Activated T-helper 1 cell treated with anti-CD3 and anti-CD28 coated beads, Interleukin-12 subunit alpha, Interleukin-12 subunit beta, Interleukin-2, Interleukin-4 antibody, amounts not matched to agents 30 ng/mL and 10 ng/mL and 1 ng/mL, durations not matched to agents 14 hours and 24 hours and 36 hours (primary cell): ENCODE data around the gene KATNB1. TPM values are rescaled to one million over a fixed set of nuclear protein-coding genes. Genes with fewer than 3 reads are reported as not detected.
A peak's percentile ranks its signal among the peaks of the same experiment; 100 is the strongest.
"Not testable (repeated sequence)": the region's sequence is repeated elsewhere in the genome, so short reads cannot be mapped to it uniquely, and the experiment has no call there.

Experiments used
- DNase-seq: peaks from one replicate; pipeline ENCODE4 v3.0.0; 2021; ENCODE audit warnings: low spot score
- H3K27ac Mint-ChIP-seq: one replicate; pipeline ENCODE4 v1.8.0; 2021; ENCODE audit warnings: mild to moderate bottlenecking, mixed read lengths
- H3K27me3 Mint-ChIP-seq: one replicate; pipeline ENCODE4 v1.8.0; 2022; ENCODE audit warnings: mild to moderate bottlenecking, moderate library complexity, mixed read lengths; ENCODE audit not compliant: insufficient read depth
- H3K36me3 Mint-ChIP-seq: one replicate; pipeline ENCODE4 v1.8.0; 2021; ENCODE audit warnings: low read depth, mixed read lengths
- H3K4me1 Mint-ChIP-seq: one replicate; pipeline ENCODE4 v1.8.0; 2021; ENCODE audit warnings: low read depth, mixed read lengths
- H3K4me3 Mint-ChIP-seq: one replicate; pipeline ENCODE4 v1.8.0; 2021; ENCODE audit warnings: mild to moderate bottlenecking, moderate library complexity, mixed read lengths
- H3K9me3 Mint-ChIP-seq: one replicate; pipeline ENCODE4 v1.8.0; 2021; ENCODE audit warnings: mixed read lengths
- intact Hi-C: fragments of 100-400 bp; cut with micrococcal nuclease; formaldehyde crosslinking; loops from one replicate; pipeline ENCODE4 v1.15.1; 2024
- total RNA-seq: library from RNA; stranded (reverse); gene quantifications from 2 replicates; pipeline ENCODE4 v1.2.3, GENCODE V29; 2022

The KATNB1 gene
- total RNA-seq, 1 donor from 2014 or later: 46.1 TPM

DNA sequence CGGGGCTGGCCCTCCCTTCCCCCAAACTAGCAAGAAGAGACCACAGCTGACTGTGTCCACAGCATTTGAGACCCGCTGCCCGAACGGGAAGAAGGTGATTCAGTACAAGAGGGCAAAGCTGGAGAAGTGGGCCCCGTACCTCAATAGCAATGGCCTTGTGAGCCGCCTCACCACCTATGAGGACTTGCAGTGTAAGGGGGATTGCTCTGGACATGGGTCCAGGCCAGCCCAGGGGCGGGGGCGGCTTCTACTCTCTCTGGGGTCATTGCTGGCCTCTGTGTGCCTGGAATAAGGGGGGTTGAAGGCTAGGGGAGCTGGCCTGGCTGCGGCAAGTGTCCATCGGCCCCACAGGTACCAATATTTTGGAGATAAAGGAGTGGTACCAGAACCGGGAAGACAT is 12.9 kb upstream of the KATNB1 start:
- no peak overlapping the region for H3K4me3 Mint-ChIP-seq
- no peaks in the 10 kb centered on the region for H3K36me3 Mint-ChIP-seq
- no peak overlapping the region for H3K27ac Mint-ChIP-seq
- intact Hi-C loops: no loop called here
- H3K4me1 Mint-ChIP-seq: no peaks in the 10 kb centered on the region
- H3K9me3 Mint-ChIP-seq: no peaks in the 10 kb centered on the region
- H3K27me3 Mint-ChIP-seq: peaks cover 4% of the 10 kb centered on the region
- no peak for DNase-seq

DNA sequence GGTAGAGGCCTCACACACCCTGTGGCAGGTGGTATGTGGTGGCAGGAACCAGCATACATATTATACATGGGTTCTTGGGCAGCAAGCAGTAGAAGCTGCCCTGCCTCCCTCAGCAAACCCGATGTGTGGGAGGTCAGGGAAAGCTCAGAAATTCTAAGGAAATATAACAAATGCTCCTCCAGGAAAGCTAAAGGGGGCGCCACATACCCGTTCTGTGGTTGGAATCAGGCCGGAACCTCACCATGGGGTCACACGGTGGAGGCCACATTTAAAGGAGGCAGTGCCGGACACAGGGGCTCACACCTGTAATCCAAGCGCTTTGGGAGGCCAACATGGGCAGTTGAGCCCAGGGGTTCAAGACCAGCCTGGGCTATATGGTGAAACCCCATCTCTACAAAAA is 12.4 kb upstream of the KATNB1 start:
- H3K27ac Mint-ChIP-seq: no peak overlapping the region
- no peak for DNase-seq
- H3K4me3 Mint-ChIP-seq: no peak overlapping the region
- intact Hi-C loops: no loop called here
- H3K27me3 Mint-ChIP-seq: peaks cover 4% of the 10 kb centered on the region
- no peaks in the 10 kb centered on the region for H3K36me3 Mint-ChIP-seq
- H3K9me3 Mint-ChIP-seq: no peaks in the 10 kb centered on the region
- no peaks in the 10 kb centered on the region for H3K4me1 Mint-ChIP-seq

DNA sequence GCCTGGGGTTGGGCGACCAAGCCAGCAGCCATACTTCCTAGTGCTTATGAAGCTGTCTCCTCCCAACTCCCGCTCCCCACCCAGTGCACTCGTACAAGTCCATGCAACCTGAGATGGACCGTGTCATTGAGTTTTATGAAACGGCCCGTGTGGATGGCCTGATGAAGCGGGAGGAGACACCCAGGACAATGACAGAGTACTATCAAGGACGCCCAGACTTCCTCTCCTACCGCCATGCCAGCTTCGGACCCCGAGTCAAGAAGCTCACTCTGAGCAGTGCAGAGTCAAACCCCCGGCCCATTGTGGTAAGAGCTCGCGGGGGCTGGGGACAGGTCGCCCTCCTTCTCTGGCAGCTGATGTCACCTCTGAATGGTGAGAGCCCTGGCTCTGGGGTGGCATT is 11.0 kb upstream of the KATNB1 start:
- no peaks in the 10 kb centered on the region for H3K27me3 Mint-ChIP-seq
- no peaks in the 10 kb centered on the region for H3K9me3 Mint-ChIP-seq
- H3K4me1 Mint-ChIP-seq: no peaks in the 10 kb centered on the region
- H3K27ac Mint-ChIP-seq: no peak overlapping the region
- no peaks in the 10 kb centered on the region for H3K36me3 Mint-ChIP-seq
- intact Hi-C loops: no loop called here
- no peak for DNase-seq
- no peak overlapping the region for H3K4me3 Mint-ChIP-seq

DNA sequence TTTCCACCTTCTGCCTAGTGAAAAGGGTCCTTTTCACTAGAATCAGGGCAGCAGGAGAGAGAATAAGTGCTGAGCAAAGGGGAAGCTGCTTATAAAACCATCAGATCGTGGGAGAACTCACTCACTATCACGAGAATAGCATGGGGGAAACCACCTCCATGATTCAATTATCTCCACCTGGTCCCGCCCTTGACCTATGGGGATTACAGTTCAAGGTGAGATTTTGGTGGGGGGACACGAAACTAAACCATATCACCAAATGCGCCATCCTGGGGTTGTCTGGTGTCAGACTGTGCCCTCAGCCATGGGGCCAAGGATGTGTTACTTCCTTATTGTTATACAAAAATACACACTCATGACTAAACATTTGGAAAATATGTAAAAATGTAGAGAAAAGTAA is 10.4 kb upstream of the KATNB1 start:
- no peaks in the 10 kb centered on the region for H3K27me3 Mint-ChIP-seq
- H3K9me3 Mint-ChIP-seq: no peaks in the 10 kb centered on the region
- no peak for DNase-seq
- intact Hi-C loops: no loop called here
- no peaks in the 10 kb centered on the region for H3K4me1 Mint-ChIP-seq
- H3K4me3 Mint-ChIP-seq: no peak overlapping the region
- H3K36me3 Mint-ChIP-seq: no peaks in the 10 kb centered on the region
- no peak overlapping the region for H3K27ac Mint-ChIP-seq

DNA sequence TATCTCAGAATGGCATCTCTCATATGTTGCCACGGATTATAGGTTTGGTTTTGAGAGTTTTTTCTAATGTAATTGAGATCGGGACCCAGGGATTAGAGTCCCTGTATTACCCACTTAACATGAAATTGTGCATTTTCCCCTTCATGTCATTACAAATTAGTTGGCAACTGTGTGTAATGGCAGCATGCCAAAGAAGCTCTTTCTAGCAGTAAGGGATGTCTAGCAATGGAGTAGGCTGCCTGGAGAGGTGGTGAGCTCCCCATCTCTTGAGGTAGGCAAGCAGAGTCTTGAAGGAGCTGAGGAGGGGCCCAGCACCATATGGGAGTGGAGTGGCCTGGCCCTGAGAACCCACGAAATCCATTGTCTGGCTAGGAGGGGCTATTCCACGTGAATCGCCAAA is 10.0 kb upstream of the KATNB1 start:
- no peak overlapping the region for H3K27ac Mint-ChIP-seq
- no peaks in the 10 kb centered on the region for H3K27me3 Mint-ChIP-seq
- H3K36me3 Mint-ChIP-seq: no peaks in the 10 kb centered on the region
- DNase-seq: no peak
- H3K4me1 Mint-ChIP-seq: no peaks in the 10 kb centered on the region
- no peaks in the 10 kb centered on the region for H3K9me3 Mint-ChIP-seq
- intact Hi-C loops: no loop called here
- H3K4me3 Mint-ChIP-seq: no peak overlapping the region

DNA sequence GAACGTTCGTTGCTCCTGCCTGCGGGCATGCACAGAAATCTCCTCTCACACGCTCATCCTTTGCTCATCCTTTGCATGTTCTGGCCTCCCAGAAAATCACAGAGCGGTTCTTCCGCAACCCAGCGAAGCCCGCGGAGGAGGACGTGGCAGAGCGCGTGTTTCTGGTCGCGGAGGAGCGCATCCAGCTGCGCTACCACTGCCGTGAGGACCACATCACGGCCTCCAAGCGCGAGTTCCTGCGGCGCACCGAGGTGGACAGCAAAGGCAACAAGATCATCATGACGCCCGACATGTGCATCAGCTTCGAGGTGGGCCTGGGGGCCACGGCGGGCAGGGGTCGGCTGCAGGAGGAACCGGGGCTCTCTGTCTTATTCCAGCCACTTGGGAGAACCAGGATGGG is 9.6 kb upstream of the KATNB1 start:
- Mint-ChIP-seq H3K27me3 (no peaks in the 10 kb centered on the region), H3K27ac (no peak overlapping the region), H3K4me3 (no peak overlapping the region), H3K36me3 (no peaks in the 10 kb centered on the region), H3K9me3 (no peaks in the 10 kb centered on the region), H3K4me1 (no peaks in the 10 kb centered on the region)
- intact Hi-C loops: no loop called here
- DNase-seq: no peak

DNA sequence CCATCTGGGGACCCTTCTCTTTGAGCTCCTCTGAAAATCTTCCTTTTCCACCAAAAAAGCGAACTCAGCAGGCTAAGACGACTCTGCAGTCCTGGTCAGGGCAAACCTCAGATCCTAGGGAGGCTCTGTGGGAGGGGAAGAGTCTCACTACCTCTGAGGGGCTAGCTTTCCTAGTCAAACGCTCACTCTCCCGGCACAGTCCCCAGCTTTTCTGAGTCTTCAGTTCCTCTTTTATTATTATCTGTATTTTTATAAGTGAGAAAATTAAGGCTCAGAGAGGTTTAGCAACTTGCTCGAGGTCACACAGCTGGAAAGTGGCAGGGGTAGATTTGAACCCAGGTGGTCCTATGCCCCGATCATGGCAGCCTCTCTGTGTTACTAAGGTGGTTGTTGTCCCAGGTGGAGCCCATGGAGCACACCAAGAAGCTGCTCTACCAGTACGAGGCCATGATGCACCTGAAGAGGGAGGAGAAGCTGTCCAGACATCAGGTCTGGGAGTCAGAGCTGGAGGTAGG is 9.1 kb upstream of the KATNB1 start:
- Mint-ChIP-seq H3K36me3 (no peaks in the 10 kb centered on the region), H3K4me1 (no peaks in the 10 kb centered on the region), H3K4me3 (no peak overlapping the region), H3K9me3 (peaks cover 4% of the 10 kb centered on the region), H3K27me3 (no peaks in the 10 kb centered on the region), H3K27ac (no peak overlapping the region)
- intact Hi-C loops: no loop called here
- DNase-seq: no peak

DNA sequence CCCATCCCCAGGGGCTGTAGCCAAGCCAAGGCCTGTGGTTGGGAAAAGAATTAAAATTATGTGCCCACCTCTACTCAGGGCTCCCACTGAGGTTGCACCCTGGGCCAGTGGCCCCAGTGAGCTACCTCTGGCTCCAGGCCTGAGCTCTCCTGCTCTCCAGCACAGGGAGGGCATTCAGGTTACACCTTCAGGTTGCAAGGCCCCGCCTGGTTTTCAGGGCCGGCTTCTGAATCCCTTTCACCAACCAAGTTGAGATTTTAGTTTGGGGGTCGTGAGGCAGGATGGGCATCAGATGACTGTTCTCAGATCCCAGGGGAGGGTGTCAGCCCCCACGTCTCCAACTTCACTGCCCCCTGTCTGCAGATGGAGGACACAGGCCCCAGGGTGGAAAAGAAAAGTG is 8.0 kb upstream of the KATNB1 start:
- Mint-ChIP-seq H3K4me3 (no peak overlapping the region), H3K4me1 (no peaks in the 10 kb centered on the region), H3K9me3 (peaks cover 12% of the 10 kb centered on the region), H3K27ac (peak overlapping the region; percentile 21), H3K27me3 (no peaks in the 10 kb centered on the region), H3K36me3 (peaks cover under 1% of the 10 kb centered on the region)
- intact Hi-C loops: no loop called here
- no peak for DNase-seq

DNA sequence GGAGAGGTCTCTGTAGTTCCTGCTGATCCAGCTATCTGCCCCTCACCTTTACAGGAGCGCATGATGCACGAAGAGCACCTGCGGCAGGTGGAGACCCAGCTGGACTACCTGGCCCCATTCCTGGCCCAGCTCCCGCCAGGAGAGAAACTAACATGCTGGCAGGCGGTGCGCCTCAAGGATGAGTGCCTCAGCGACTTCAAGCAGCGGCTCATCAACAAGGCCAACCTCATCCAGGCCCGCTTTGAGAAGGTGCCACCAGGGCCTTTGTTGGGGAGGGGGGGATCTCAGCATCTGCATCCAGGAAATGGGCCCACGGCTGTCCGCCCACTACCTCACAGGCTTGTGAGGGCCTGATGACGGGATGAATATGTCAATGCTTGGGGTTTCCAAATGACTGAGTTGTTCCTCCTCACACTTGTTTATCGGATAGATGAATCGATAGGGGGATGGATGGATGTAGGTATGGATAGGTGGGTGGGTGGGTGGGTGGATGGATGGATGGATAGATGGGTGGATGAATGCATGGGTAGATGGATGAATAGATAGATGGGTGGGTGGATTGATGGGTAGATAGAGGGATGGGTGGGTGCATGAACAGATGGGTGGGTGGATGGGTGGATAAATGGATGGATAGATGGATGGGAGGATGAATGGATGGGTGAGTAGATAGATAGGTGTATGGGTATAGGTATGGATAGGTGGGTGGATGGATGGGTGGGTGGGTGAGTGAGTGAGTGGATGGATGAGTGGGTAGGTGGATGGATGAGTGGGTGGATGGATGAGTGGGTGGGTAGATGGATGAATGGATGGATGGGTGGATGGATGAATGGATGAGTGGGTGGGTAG is 7.0 kb upstream of the KATNB1 start:
- H3K9me3 Mint-ChIP-seq: peaks cover 22% of the 10 kb centered on the region
- intact Hi-C loops: no loop called here
- H3K4me1 Mint-ChIP-seq: no peaks in the 10 kb centered on the region
- H3K4me3 Mint-ChIP-seq: no peak overlapping the region
- H3K27me3 Mint-ChIP-seq: no peaks in the 10 kb centered on the region
- peak overlapping the region; percentile 61 for H3K27ac Mint-ChIP-seq
- no peak for DNase-seq
- H3K36me3 Mint-ChIP-seq: peaks cover 8% of the 10 kb centered on the region

DNA sequence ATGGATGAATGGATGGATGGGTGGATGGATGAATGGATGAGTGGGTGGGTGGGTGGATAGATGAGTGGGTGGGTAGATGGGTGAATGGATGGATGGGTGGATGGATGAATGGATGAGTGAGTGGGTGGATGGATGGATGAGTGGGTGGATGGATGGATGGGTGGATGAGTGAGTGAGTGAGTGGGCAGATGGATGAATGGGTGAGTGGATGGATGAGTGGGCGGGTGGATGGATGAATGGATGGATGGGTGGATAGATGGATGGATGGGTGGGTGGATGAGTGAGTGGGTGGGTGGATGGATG is 6.4 kb upstream of the KATNB1 start:
- Mint-ChIP-seq H3K9me3 (peaks cover 22% of the 10 kb centered on the region), H3K4me1 (no peaks in the 10 kb centered on the region), H3K4me3 (no peak overlapping the region), H3K36me3 (peaks cover 8% of the 10 kb centered on the region), H3K27ac (peak overlapping the region; percentile 86), H3K27me3 (no peaks in the 10 kb centered on the region)
- DNase-seq: no peak
- intact Hi-C loops: no loop called here

DNA sequence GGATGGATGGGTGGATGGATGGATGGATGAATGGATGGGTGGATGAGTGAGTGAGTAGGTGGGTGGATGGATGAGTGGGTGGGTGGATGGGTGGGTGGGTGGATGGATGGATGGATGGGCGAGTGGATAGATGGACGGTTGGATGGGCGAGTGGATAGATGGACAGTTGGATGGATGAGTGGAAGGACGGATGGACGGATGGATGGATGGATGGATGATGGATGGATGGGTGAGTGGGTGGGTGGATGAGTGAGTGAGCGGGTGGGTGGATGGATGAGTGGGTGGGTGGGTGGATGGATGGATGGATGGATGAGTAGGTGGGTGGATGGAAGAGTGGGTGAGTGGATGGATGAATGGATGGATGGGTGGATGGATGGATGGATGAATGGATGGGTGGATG is 5.7 kb upstream of the KATNB1 start:
- H3K27ac Mint-ChIP-seq, H3K4me3 Mint-ChIP-seq, DNase-seq, intact Hi-C loops, H3K4me1 Mint-ChIP-seq, H3K27me3 Mint-ChIP-seq, H3K36me3 Mint-ChIP-seq: not testable (repeated sequence)
- H3K9me3 Mint-ChIP-seq: peaks cover 22% of the 10 kb centered on the region

DNA sequence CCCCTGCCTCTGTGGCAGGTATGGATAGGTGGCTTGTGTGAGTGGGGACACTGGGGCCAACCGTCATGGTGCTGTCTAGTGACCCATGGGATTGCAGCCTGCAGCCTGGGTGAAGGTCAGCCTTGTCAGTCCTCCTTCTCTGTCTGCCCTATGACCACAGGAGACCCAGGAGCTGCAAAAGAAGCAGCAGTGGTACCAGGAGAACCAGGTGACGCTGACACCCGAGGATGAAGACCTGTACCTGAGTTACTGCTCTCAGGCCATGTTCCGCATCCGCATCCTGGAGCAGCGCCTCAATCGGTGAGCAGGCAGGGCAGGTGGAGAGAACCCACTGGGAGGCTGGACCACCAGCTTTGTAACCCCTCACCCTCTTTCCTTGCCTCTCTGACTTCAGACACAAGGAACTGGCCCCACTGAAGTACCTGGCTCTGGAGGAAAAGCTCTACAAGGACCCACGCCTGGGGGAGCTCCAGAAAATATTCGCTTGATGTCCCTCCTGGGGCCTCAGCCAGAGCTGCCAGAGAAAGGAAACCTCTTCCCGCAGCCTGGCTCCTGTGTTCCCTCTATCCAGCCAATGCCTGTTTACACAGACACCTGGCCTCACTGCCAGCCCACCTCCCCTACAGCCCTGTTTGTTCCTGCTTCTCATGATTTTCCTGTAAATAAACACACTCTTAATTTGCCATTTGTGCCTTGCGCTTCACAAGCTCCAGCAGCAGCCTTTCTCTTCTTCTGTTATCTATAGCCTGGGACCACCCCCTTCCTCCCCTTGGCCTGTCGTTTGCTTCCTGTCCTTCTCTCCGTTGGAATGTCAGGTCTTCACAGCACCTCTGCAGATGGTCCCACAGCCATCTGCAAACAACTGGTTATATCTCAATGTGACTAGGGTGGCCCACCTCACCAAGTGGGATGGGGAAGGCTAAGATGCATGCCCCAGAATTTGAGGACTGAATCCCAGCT is 4.5 kb upstream of the KATNB1 start:
- H3K27ac Mint-ChIP-seq: no peak overlapping the region
- peaks cover 8% of the 10 kb centered on the region for H3K36me3 Mint-ChIP-seq
- no peaks in the 10 kb centered on the region for H3K27me3 Mint-ChIP-seq
- H3K9me3 Mint-ChIP-seq: peaks cover 22% of the 10 kb centered on the region
- no peaks in the 10 kb centered on the region for H3K4me1 Mint-ChIP-seq
- H3K4me3 Mint-ChIP-seq: no peak overlapping the region
- no peak for DNase-seq
- intact Hi-C loops: no loop called here

DNA sequence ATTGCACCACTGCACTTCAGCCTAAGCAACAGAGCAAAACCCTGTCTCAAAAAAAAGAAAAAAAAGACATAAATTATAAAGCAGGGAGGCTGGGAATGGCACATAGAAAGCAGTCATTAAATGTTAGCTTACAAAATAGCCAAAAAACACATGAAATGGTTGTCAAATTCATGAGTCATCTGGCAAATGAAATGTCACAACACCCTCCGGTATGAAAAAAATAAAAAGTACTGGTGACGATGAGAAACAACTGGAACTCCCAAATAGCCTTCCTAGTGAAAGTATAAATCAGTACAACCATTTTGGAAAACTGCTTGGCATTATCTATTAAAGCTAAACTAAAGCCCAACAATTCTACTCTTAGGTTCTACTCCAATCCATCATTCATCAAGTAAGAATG is 3.5 kb upstream of the KATNB1 start:
- H3K4me3 Mint-ChIP-seq: no peak overlapping the region
- H3K4me1 Mint-ChIP-seq: peaks cover 10% of the 10 kb centered on the region
- no peak for DNase-seq
- H3K27me3 Mint-ChIP-seq: no peaks in the 10 kb centered on the region
- intact Hi-C loops: no loop called here
- H3K9me3 Mint-ChIP-seq: peaks cover 22% of the 10 kb centered on the region
- H3K36me3 Mint-ChIP-seq: peaks cover 8% of the 10 kb centered on the region
- H3K27ac Mint-ChIP-seq: no peak overlapping the region
